Right lobe of liver (tissue), 6 donors: ENCODE data around the gene OR56A1. TPM values are rescaled to one million over a fixed set of nuclear protein-coding genes. Genes with fewer than 3 reads are reported as not detected.

Experiments
- ATAC-seq, 4 donors: fragments of 200-7000 bp; cut with Tn5 transposase; one replicate each; pipeline ENCODE4 v1.9.1; 2020; ENCODE audit warnings: mild to moderate bottlenecking in 4 of 4, moderate library complexity in 4 of 4
- DNase-seq, 3 donors: peaks; one replicate each; pipeline ENCODE4 v3.0.0-alpha.2; 2020
- H3K27ac ChIP-seq, 3 donors: fragments of 200-600 bp; one replicate each; pipeline ENCODE4 v1.8.0; 2022
- H3K27me3 ChIP-seq, 2 donors: fragments of 200-600 bp; one replicate each; pipeline ENCODE4 v1.8.0; 2022
- H3K36me3 ChIP-seq, 4 donors: fragments of 200-600 bp; sonication (generic) in 1 of 4; one replicate each; pipeline versions ENCODE4 v1.5.1 to v1.8.0; 2017 to 2022; ENCODE audit warnings: control low read depth in 1 of 4
- H3K4me1 ChIP-seq, 4 donors: fragments of 200-600 bp; sonication (generic) in 1 of 4; one replicate each; pipeline versions ENCODE4 v1.5.1 to v1.8.0; 2017 to 2022; ENCODE audit warnings: control low read depth in 1 of 4
- H3K4me3 ChIP-seq, 3 donors: fragments of 200-600 bp; one replicate each; pipeline ENCODE4 v1.8.0; 2022
- H3K9me3 ChIP-seq, 4 donors: fragments of 200-600 bp; sonication (generic) in 1 of 4; one replicate each; pipeline versions ENCODE4 v1.5.1 to v1.8.0; 2017 to 2022; ENCODE audit warnings: control low read depth in 1 of 4
- POLR2A ChIP-seq: fragments of 450-650 bp; IDR thresholded peaks from one replicate; pipeline ENCODE4 v1.6.1; 2017; ENCODE audit warnings: antibody characterized with exemption, mild to moderate bottlenecking
- WGBS: methylation state at CpG from one replicate; pipeline ENCODE4 v1.1.6; 2018; ENCODE audit warnings: low coverage, low lambda C conversion rate; ENCODE audit not compliant: insufficient coverage; ENCODE audit errors: missing lambda C conversion rate; 5-methylcytosine and 5-hydroxymethylcytosine counted together
- intact Hi-C, 2 donors: fragments of 100-400 bp; cut with DNase I; formaldehyde crosslinking; loops; one replicate each; pipeline versions ENCODE4 v1.11.2 to v1.14.1; 2022
- total RNA-seq, 6 experiments: library from RNA; depleted of rRNA in 2 of 6; stranded (reverse); fragments of >200 nt in 2 of 6; fragmentation: NEBNext Ultra II Directional in 3 of 6; extraction: Animal tissue kit (Norgen Biotek cat#: 25700) in 3 of 6; gene quantifications; one replicate each; pipeline versions ENCODE4 v1.1.0 to v1.2.4, GENCODE V29; 2016 to 2023
- TF ChIP-seq, protein P1 (sequence below), 4 donors: fragments of 200-600 bp in 3 of 4; fragments of 450-650 bp in 1 of 4; IDR thresholded peaks; one replicate each; pipeline versions ENCODE4 v1.5.1 to v1.8.0; 2016 to 2022; ENCODE audit warnings: antibody characterized with exemption in 4 of 4, mild to moderate bottlenecking in 2 of 4
- donor health status: DM: no; HTN: yes; CAD: no.
- donor health status: DM: no; HTN: no; CAD: no.
- donor health status: DM: no; HTN: no; CAD: no.
- donor health status: DM: no; HTN: yes; CAD: no.
- donor health status: DM: no; HTN: yes; CAD: no.

Gene OR56A1
- total RNA-seq, 6 experiments from 2014 or later = not detected

DNA sequence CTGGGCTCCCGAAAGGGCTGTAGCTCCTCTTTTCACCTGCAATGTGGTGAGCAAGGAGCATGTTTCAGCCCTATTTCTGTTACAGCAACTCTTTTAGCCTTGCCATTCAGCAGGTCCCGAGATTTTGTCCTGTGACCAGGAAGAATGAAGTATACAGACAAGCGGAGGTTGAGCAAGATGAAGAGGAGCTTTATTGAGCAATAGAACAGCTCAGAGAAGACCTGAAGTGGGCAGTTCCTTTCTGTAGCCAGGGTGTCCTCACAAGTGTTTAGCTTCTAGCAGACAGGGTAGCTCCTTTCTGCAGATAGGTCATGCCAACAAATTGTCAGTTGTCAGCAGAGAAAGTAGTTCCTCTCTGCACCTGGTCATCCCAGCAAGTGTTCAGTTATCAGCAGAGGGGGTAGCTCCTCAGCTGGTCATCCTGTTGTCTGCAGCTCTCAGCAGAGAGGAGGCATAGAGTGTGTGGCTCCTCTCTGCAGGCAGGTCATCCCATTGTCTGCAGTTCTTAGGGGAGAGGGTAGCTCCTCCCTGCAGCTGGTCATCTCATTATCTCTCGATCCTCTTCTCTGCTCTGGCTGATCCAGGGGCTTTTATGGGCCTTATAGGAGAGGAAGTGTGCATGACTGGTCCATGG lies 18.4 kb downstream of the OR56A1 start:
- WGBS = 43% methylated on average over 4 of the region's 4 CpGs
- H3K4me1 ChIP-seq = no peaks in the 10 kb centered on the region
- no peak overlapping the region for H3K4me3 ChIP-seq
- no peaks in the 10 kb centered on the region for H3K9me3 ChIP-seq
- TF ChIP-seq, protein P1, sequence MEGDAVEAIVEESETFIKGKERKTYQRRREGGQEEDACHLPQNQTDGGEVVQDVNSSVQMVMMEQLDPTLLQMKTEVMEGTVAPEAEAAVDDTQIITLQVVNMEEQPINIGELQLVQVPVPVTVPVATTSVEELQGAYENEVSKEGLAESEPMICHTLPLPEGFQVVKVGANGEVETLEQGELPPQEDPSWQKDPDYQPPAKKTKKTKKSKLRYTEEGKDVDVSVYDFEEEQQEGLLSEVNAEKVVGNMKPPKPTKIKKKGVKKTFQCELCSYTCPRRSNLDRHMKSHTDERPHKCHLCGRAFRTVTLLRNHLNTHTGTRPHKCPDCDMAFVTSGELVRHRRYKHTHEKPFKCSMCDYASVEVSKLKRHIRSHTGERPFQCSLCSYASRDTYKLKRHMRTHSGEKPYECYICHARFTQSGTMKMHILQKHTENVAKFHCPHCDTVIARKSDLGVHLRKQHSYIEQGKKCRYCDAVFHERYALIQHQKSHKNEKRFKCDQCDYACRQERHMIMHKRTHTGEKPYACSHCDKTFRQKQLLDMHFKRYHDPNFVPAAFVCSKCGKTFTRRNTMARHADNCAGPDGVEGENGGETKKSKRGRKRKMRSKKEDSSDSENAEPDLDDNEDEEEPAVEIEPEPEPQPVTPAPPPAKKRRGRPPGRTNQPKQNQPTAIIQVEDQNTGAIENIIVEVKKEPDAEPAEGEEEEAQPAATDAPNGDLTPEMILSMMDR (IDR thresholded peaks at IDR 0.05) = no peak
- TF ChIP-seq POLR2A = no peak
- H3K36me3 ChIP-seq = no peaks in the 10 kb centered on the region
- no peak for DNase-seq
- H3K27ac ChIP-seq = no peak overlapping the region
- ATAC-seq = peak in 1 of 4 donors; percentile 11
- intact Hi-C loops = no loop called here
- H3K27me3 ChIP-seq = no peaks in the 10 kb centered on the region

DNA sequence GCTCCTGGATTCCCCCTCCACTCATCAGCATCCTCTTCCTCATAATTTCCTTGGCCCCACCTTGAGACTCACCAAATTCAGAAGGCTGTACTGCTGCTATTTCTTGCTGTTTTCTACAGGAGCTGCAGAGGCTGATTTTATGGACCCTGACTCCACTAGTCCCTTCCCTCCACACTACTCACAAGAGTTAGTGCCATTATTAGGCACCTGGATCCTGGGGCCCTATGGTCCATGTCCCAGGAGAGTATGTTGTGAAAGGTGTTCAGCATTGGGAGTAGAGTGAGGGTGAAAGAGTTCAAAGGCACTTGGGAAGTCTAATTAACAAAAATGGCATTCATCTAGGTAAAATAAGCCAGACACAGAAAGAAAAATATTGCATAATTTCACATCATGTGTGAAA lies 23.7 kb downstream of the OR56A1 start, which contains the start of gene OR56A4:
OR56A4 (minus strand) TSS at position 101 of the 400 bp plus-strand sequence. CDS start 3,954 bp downstream, outside the sequence.
- DNase-seq (no peak), ATAC-seq (no peak)
- Histone ChIP-seq H3K36me3 (no peaks in the 10 kb centered on the region), H3K27me3 (no peaks in the 10 kb centered on the region), H3K4me1 (no peaks in the 10 kb centered on the region), H3K27ac (no peak within 1 kb of the TSS), H3K9me3 (no peaks in the 10 kb centered on the region), H3K4me3 (no peak within 1 kb of the TSS)
- intact Hi-C loops = no loop called here
- TF ChIP-seq POLR2A = no peak
- TF ChIP-seq, protein P1 (IDR thresholded peaks at IDR 0.05) = no peak

DNA sequence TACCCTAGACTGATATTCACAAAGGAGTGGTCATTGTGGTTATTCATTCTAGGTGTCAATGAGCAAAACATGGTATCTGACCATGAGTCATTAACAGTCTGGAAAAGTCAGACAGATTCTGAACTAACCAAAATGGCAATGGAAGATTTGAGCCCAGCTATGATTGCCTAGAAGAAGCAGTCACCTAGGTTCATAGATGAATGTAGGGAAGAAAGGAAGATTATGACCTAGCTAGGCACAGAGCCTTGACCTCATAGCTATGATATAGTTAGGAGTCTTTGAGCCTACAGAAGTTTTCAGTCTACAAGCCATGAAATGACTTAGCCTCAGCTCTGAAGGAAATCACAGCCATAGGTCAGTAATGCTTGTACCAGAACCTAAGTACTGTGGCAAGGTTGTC lies 24.2 kb downstream of the OR56A1 start:
- no peaks in the 10 kb centered on the region for H3K27me3 ChIP-seq
- DNase-seq = no peak
- H3K4me1 ChIP-seq = no peaks in the 10 kb centered on the region
- H3K27ac ChIP-seq = no peak overlapping the region
- ATAC-seq = no peak
- H3K4me3 ChIP-seq = no peak overlapping the region
- no peaks in the 10 kb centered on the region for H3K9me3 ChIP-seq
- intact Hi-C loops = no loop called here
- TF ChIP-seq, protein P1 (IDR thresholded peaks at IDR 0.05) = no peak
- TF ChIP-seq POLR2A = no peak
- H3K36me3 ChIP-seq = no peaks in the 10 kb centered on the region

DNA sequence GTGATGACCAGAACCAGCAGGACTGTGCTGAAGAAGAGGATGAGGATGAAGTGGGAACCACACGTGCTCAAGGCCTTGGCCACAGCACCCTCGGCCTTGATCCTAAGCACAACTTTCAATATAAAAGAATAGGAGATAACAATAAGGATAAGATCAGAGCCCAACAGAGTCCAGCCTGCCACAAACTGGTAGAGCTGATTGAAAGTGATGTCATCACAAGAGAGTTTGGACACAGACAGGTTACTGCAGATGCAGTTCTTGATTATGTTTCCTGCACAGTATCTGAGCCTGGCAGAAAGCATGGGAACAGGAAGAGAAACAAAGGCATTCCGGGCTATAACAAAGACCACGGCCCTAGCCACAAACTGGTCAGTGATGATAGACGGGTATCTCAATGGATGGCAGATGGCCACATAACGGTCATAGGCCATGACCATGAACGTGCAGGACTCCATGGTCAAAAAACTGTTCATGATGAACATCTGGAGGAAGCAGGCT lies 28.3 kb downstream of the OR56A1 start:
- intact Hi-C loops = no loop called here
- no peaks in the 10 kb centered on the region for H3K36me3 ChIP-seq
- H3K27ac ChIP-seq = no peak overlapping the region
- DNase-seq (no peak), ATAC-seq (no peak)
- H3K4me1 ChIP-seq = no peaks in the 10 kb centered on the region
- no peak overlapping the region for H3K4me3 ChIP-seq
- TF ChIP-seq POLR2A = no peak
- TF ChIP-seq, protein P1 (IDR thresholded peaks at IDR 0.05) = no peak
- no peaks in the 10 kb centered on the region for H3K9me3 ChIP-seq
- WGBS = 59% methylated on average over 6 of the region's 7 CpGs
- no peaks in the 10 kb centered on the region for H3K27me3 ChIP-seq

DNA sequence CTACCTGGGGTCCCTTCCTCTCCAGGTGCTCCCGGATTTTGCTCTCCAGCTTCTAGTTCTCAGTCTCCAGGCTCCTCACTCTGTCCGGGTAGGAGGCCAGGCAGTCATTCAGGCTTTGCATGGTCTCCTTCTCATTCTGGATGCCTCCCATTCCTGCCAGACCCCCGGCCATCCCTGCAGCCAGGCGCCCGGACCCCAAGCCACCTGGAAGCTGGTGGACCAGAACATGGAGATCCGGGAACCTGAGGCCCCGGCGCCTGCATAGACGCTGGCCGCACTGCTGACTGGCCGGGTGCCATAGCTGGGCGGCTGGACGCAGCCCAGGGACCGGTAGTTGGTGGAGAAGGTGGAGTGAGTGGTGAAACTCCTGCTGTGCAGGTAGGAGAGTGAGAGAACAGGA lies 35.8 kb downstream of the OR56A1 start:
- 70% methylated on average over 11 of the region's 14 CpGs for WGBS

More for the DNA sequence above, 35.8 kb downstream of the OR56A1 start:
- DNase-seq = no peak
- Histone ChIP-seq H3K27ac (no peak overlapping the region), H3K4me1 (no peaks in the 10 kb centered on the region), H3K27me3 (no peaks in the 10 kb centered on the region), H3K9me3 (no peaks in the 10 kb centered on the region), H3K4me3 (no peak overlapping the region), H3K36me3 (no peaks in the 10 kb centered on the region)
- ATAC-seq = no peak
- TF ChIP-seq POLR2A = no peak
- TF ChIP-seq, protein P1 (IDR thresholded peaks at IDR 0.05) = no peak
- intact Hi-C loops = no loop called here
